HCT116 (cell line): ENCODE data around the gene CPEB3.

Experiments
- CEBPB ChIP-seq: IDR thresholded peaks from 2 replicates; pipeline ENCODE4 v1.6.1; 2012; ENCODE audit warnings: low read depth
- EZH2 ChIP-seq: fragments of 200-600 bp; sonication (generic); IDR thresholded peaks from 2 replicates; pipeline ENCODE4 v1.6.1; 2017; ENCODE audit warnings: antibody characterized with exemption, mixed run types
- EZH2phosphoT487 ChIP-seq: fragments of 200-600 bp; IDR thresholded peaks from 2 replicates; pipeline ENCODE4 v1.6.1; 2018; ENCODE audit warnings: antibody characterized with exemption, borderline replicate concordance
- JUND ChIP-seq: IDR thresholded peaks from 2 replicates; pipeline ENCODE4 v1.6.1; 2012
- POLR2A ChIP-seq: IDR thresholded peaks from 2 replicates; pipeline ENCODE4 v1.7.0; 2011; ENCODE audit warnings: borderline replicate concordance; ENCODE audit not compliant: insufficient read depth, insufficient read length; ENCODE audit errors: extremely low read depth
- POLR2AphosphoS5 ChIP-seq: IDR thresholded peaks from 2 replicates; pipeline ENCODE4 v1.6.1; 2011; ENCODE audit warnings: mild to moderate bottlenecking, low read depth, low read length, moderate library complexity
- RAD21 ChIP-seq: IDR thresholded peaks from 2 replicates; pipeline ENCODE4 v1.6.1; 2012; ENCODE audit warnings: low read depth, mild to moderate bottlenecking
- SIN3A ChIP-seq: IDR thresholded peaks from 2 replicates; pipeline ENCODE4 v1.6.1; 2012; ENCODE audit warnings: low read depth
- SP1 ChIP-seq: IDR thresholded peaks from 2 replicates; pipeline ENCODE4 v1.6.1; 2012; ENCODE audit warnings: low read depth
- YY1 ChIP-seq: IDR thresholded peaks from 2 replicates; pipeline ENCODE4 v1.6.1; 2011; ENCODE audit warnings: low read length, low read depth, moderate library complexity, mild to moderate bottlenecking; ENCODE audit not compliant: insufficient replicate concordance; ENCODE audit errors: extremely low read depth
- ZFX ChIP-seq: fragments of 450-650 bp; IDR thresholded peaks from 2 replicates; pipeline ENCODE4 v1.6.1; 2017
- TF ChIP-seq, protein P1 (sequence below), 3 experiments: fragments of 200-600 bp in 1 of 3; sonication (generic) in 1 of 3; IDR thresholded peaks in 2 of 3; conservative IDR thresholded peaks in 1 of 3; 2 replicates each; pipeline ENCODE4 v1.5.1; 2012 to 2017; ENCODE audit warnings: low read depth in 2 of 3, low read length in 2 of 3, antibody characterized with exemption in 1 of 3, borderline replicate concordance in 1 of 3, control low read depth in 1 of 3, mild to moderate bottlenecking in 1 of 3, mixed read lengths in 1 of 3, mixed run types in 1 of 3, moderate library complexity in 1 of 3; ENCODE audit not compliant: insufficient read depth in 1 of 3
- TF ChIP-seq, protein P2 (sequence below): IDR thresholded peaks from 2 replicates; pipeline ENCODE4 v1.6.1; 2012
- TF ChIP-seq, protein P3 (sequence below): IDR thresholded peaks from 2 replicates; pipeline ENCODE4 v1.6.1; 2012

DNA sequence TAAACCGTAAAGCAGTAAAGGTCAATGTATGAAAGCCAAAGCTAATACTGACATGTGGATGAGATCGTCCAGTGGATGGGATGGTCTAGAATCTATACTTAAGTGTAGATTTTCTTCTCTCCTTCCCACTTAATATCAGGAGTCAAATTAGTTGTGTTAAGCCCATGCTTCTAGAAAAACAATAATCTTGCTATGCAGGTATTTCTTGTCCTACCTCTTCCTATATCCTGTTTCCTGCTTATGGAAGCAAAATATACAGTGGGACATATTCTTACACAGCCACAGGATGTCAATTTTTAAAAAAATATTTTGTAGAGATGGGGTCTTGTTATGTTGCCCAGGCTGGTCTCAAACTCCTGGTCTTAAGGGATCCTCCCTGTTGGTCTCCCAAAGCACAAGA lies 27.5 kb downstream of the CPEB3 start:
- TF ChIP-seq, protein P1, sequence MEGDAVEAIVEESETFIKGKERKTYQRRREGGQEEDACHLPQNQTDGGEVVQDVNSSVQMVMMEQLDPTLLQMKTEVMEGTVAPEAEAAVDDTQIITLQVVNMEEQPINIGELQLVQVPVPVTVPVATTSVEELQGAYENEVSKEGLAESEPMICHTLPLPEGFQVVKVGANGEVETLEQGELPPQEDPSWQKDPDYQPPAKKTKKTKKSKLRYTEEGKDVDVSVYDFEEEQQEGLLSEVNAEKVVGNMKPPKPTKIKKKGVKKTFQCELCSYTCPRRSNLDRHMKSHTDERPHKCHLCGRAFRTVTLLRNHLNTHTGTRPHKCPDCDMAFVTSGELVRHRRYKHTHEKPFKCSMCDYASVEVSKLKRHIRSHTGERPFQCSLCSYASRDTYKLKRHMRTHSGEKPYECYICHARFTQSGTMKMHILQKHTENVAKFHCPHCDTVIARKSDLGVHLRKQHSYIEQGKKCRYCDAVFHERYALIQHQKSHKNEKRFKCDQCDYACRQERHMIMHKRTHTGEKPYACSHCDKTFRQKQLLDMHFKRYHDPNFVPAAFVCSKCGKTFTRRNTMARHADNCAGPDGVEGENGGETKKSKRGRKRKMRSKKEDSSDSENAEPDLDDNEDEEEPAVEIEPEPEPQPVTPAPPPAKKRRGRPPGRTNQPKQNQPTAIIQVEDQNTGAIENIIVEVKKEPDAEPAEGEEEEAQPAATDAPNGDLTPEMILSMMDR (IDR thresholded peaks at IDR 0.05 in 2 of 3, conservative IDR thresholded peaks at IDR 0.05 in 1 of 3; ENCODE audit: borderline replicate concordance in 1 of 3, insufficient read depth in 1 of 3, low read depth in 2 of 3, low read length in 2 of 3), result no peak
- TF ChIP-seq RAD21, result no peak
- no peak for TF ChIP-seq EZH2
- TF ChIP-seq, protein P2, sequence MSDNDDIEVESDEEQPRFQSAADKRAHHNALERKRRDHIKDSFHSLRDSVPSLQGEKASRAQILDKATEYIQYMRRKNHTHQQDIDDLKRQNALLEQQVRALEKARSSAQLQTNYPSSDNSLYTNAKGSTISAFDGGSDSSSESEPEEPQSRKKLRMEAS, result no peak
- no peak for TF ChIP-seq POLR2AphosphoS5
- TF ChIP-seq POLR2A, result no peak
- no peak for TF ChIP-seq EZH2phosphoT487
- TF ChIP-seq YY1, result no peak
- TF ChIP-seq SP1, result no peak
- no peak for TF ChIP-seq ZFX
- no peak for TF ChIP-seq CEBPB
- TF ChIP-seq SIN3A, result no peak
- TF ChIP-seq, protein P3, sequence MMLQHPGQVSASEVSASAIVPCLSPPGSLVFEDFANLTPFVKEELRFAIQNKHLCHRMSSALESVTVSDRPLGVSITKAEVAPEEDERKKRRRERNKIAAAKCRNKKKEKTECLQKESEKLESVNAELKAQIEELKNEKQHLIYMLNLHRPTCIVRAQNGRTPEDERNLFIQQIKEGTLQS, result no peak
- TF ChIP-seq JUND, result no peak
